Immature natural killer cell (primary cell): Measurements from ENCODE around the gene ALKBH2. TPM values are rescaled to one million over a fixed set of nuclear protein-coding genes. Genes with fewer than 3 reads are reported as not detected.

Experiments used
- DNase-seq, 3 donors: peaks; one replicate each; pipeline ENCODE4 v3.0.0; 2022; ENCODE audit warnings: mixed read lengths in 1 of 3
- H3K27ac Mint-ChIP-seq, 6 donors: one replicate each; pipeline ENCODE4 v1.8.0; 2020; ENCODE audit warnings: mixed read lengths in 6 of 6, mild to moderate bottlenecking in 5 of 6, inconsistent platforms in 4 of 6, moderate library complexity in 3 of 6
- H3K27me3 Mint-ChIP-seq, 3 donors: one replicate each; pipeline ENCODE4 v1.8.0; 2020 to 2021; ENCODE audit warnings: low read depth in 3 of 3, mild to moderate bottlenecking in 3 of 3, mixed read lengths in 3 of 3, moderate library complexity in 3 of 3, inconsistent platforms in 1 of 3
- H3K36me3 Mint-ChIP-seq, 3 donors: one replicate each; pipeline ENCODE4 v1.8.0; 2020; ENCODE audit warnings: mixed read lengths in 3 of 3, inconsistent platforms in 2 of 3, mild to moderate bottlenecking in 2 of 3
- H3K4me1 Mint-ChIP-seq, 2 donors: one replicate each; pipeline ENCODE4 v1.8.0; 2020; ENCODE audit warnings: inconsistent platforms in 2 of 2, mild to moderate bottlenecking in 2 of 2, mixed read lengths in 2 of 2, moderate library complexity in 1 of 2
- H3K4me3 Mint-ChIP-seq, 5 donors: one replicate each; pipeline ENCODE4 v1.8.0; 2020; ENCODE audit warnings: mild to moderate bottlenecking in 5 of 5, mixed read lengths in 5 of 5, inconsistent platforms in 3 of 5, moderate library complexity in 3 of 5
- H3K9me3 Mint-ChIP-seq, 6 donors: one replicate each; pipeline ENCODE4 v1.8.0; 2020; ENCODE audit warnings: mild to moderate bottlenecking in 6 of 6, mixed read lengths in 6 of 6, inconsistent platforms in 4 of 6, moderate library complexity in 3 of 6
- polyA plus RNA-seq, 3 donors: library from polyadenylated mRNA; unstranded; fragments of 300-500 nt; fragmentation: Illumina TruSeq; gene quantifications; one replicate each; pipeline ENCODE4 v1.2.3, GENCODE V29; 2021

The ALKBH2 gene
- polyA plus RNA-seq, 3 donors from 2014 or later: 6.2 to 11.6 (median 9.2) TPM

DNA sequence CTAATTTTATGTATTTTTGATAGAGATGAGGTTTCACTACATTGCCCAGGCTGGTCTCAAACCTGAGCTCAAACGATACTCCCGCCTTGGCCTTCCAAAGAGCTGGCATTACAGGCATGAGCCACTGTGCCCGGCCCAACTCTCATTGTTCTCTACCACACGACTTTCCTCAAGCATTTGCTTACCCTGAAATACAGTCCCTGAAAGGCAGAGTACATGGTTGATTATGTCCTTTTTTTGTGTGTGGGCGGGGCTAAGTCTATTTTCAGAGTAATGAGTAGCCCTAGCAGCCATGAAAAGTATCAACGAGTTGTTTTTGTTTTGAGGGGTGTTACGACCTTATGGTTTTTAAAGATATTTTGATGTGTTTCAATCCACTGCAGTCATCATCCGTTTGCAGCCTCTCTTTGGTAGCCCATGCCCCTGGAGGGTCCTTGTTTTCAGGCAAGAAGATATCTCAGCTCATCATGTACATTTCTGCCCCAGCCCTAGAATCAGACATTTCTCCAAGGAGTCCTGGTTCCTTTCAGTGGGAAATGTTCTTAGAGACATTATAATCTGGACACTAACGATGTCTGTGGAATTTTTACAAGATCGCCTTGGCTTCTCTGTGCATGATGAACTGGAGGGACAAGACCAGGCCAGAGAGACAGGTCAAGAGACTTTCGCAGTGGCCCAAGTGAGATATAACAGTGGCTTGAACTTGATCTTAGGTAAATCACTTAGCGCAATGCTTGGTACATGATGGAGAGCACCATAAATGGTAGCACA is 31.8 kb upstream of the ALKBH2 start:
- no peak overlapping the region for H3K4me3 Mint-ChIP-seq
- H3K9me3 Mint-ChIP-seq: no peaks in the 10 kb centered on the region
- peaks cover 0 to 2% (median 2%) of the 10 kb centered on the region in 3 donors for H3K27me3 Mint-ChIP-seq
- peaks cover 0 to 3% (median 0%) of the 10 kb centered on the region in 3 donors for H3K36me3 Mint-ChIP-seq
- no peak for DNase-seq
- peak overlapping the region in 1 of 6 donors; percentile 40 for H3K27ac Mint-ChIP-seq
- peaks cover 7 to 11% of the 10 kb centered on the region in 2 donors for H3K4me1 Mint-ChIP-seq

DNA sequence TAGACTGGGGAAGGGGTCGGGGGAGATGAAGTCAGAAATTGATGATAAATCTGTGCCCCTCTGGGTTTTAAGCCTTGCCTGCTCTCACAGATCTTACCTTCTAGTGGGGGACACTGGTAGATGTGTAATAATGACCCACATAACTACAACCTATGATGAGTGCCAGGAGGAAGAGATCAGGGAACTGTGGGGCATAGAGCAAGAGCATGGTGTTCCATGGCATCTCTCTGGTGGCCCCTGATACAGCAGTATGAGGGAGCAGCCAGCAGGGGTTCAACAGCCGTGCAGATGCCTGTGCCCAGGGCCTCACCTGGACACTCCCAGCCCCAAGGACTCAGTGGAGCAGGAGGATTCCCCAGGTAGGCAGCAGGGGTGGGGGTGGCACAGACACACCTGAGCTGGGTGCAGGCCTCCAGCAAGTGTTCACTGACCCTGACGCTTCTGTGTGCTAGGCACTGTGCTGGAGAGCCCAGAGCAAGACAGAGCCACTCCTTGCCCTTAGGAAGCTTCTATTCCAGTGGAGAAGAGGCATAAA is 28.1 kb upstream of the ALKBH2 start:
- Mint-ChIP-seq H3K27ac (no peak overlapping the region), H3K4me1 (peaks cover 7 to 11% of the 10 kb centered on the region in 2 donors), H3K27me3 (peaks cover 0 to 2% (median 2%) of the 10 kb centered on the region in 3 donors), H3K36me3 (peaks cover 0 to 3% (median 0%) of the 10 kb centered on the region in 3 donors), H3K9me3 (no peaks in the 10 kb centered on the region), H3K4me3 (no peak overlapping the region)
- DNase-seq: no peak

DNA sequence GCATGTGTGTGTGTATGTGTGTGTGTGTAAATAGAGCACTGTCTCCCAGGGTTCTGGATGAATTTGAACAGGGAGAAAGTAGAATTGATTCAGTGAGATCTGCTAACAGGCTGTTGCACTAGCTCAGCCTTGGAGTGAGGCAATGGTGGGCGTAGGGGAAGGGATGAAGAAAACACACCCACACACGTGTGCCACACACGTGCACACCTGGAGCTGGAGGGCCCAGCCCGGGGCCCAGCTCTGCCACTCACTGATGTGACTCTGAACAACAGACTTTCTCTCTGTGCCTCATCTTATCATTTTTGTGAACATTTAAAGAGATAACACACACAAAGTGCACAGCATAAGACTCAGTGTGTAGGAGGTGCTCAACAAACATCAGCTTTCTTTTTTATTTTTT is 27.3 kb upstream of the ALKBH2 start:
- H3K4me1 Mint-ChIP-seq: peaks cover 3 to 11% of the 10 kb centered on the region in 2 donors
- no peaks in the 10 kb centered on the region for H3K9me3 Mint-ChIP-seq
- DNase-seq: no peak
- H3K36me3 Mint-ChIP-seq: peaks cover 0 to 3% (median 0%) of the 10 kb centered on the region in 3 donors
- no peak overlapping the region for H3K4me3 Mint-ChIP-seq
- peaks cover 0 to 2% (median 0%) of the 10 kb centered on the region in 3 donors for H3K27me3 Mint-ChIP-seq
- no peak overlapping the region for H3K27ac Mint-ChIP-seq

DNA sequence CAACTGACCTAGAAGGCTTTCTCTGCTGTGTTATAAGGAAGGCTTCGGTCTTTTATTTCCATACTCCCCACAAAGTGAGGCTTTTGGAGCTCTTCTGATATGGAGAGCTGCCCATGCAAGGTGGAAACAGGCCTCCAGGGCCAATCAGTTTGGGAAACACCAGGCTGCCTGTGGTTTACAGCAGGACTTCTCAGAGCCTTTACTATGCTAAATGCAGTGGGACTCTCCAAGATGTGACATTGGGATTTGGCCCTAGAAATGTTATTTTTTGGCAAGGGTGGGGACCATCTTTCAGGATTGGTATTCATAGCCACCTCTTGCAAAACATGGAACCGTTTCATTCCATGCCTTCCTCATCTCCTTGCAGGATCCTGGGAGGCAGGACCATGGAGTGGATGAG is 26.8 kb upstream of the ALKBH2 start:
- H3K36me3 Mint-ChIP-seq: peaks cover 0 to 3% (median 0%) of the 10 kb centered on the region in 3 donors
- no peak for DNase-seq
- no peak overlapping the region for H3K4me3 Mint-ChIP-seq
- peaks cover 0 to 2% (median 0%) of the 10 kb centered on the region in 3 donors for H3K27me3 Mint-ChIP-seq
- H3K4me1 Mint-ChIP-seq: peaks cover 0 to 6% of the 10 kb centered on the region in 2 donors
- H3K27ac Mint-ChIP-seq: no peak overlapping the region
- no peaks in the 10 kb centered on the region for H3K9me3 Mint-ChIP-seq

DNA sequence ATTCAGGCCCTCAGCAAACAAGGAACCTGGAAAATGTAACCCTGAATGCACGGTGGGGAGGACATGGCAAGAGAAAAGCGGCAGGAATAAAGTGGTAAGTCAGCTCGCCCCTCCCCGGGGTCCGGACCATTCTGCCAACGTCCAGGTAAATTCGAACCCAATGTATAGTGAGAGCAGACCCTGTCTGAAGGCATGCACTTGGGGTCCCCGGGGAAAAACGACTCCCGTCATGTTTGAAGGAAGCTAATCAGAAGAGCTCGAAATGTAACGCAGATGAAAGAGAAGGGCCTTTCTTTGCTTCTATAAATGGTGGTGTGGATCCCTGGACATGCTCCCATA is 23.3 kb upstream of the ALKBH2 start:
- no peaks in the 10 kb centered on the region for H3K9me3 Mint-ChIP-seq
- H3K4me1 Mint-ChIP-seq: peaks cover 1 to 9% of the 10 kb centered on the region in 2 donors
- H3K4me3 Mint-ChIP-seq: no peak overlapping the region
- peaks cover 0 to 2% (median 0%) of the 10 kb centered on the region in 3 donors for H3K27me3 Mint-ChIP-seq
- H3K27ac Mint-ChIP-seq: no peak overlapping the region
- DNase-seq: no peak
- H3K36me3 Mint-ChIP-seq: no peaks in the 10 kb centered on the region

DNA sequence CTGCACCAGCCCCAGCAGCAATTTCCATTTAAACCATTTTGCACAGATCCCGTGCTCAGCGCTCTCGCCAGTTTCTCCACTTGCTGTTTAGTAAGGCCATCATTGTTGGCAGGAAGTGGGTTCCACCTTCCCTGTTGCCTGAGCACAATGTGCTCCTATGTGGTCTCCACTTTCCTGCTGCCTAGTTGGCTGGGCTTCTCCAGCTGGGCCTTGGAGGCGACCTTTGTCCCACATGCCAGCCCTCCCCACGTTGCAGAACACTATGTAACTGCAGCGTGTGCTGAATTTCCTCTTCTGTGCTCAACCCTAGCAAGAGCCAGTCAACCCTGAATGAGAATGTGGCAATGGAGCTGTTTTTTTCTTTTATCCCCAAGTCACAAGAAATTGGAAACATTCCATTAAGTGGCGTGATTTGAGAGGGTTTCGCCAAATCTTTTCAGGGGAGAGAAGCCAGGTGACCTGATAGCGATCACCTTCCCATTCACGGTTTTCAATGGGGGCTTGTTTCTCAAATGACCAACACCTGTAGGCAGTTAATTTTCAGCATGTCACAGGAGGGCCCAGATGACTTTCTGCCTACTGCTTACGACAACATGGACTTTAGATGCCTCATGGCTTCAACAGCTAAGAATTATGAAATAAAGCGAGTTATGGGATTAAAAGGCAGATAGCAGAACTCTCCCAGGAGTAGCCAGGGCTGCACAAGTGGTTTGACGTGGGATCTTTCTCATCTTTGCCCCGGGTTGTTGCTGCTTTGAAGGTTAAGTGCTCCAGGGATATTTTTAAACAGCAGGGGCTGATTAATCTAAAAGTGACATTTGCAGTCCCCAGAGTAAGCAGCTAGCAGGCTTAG is 22.7 kb upstream of the ALKBH2 start, which contains the start of gene ACACB:
Gene ACACB (plus strand): TSS at position 830 of the 853 bp plus-strand sequence. CDS start 22,819 bp downstream, outside the sequence.
- no peaks in the 10 kb centered on the region for H3K36me3 Mint-ChIP-seq
- no peak within 1 kb of the TSS for H3K27ac Mint-ChIP-seq
- no peak within 1 kb of the TSS for H3K4me3 Mint-ChIP-seq
- no peak for DNase-seq
- peaks cover 1 to 10% of the 10 kb centered on the region in 2 donors for H3K4me1 Mint-ChIP-seq
- peaks cover 0 to 2% (median 0%) of the 10 kb centered on the region in 3 donors for H3K27me3 Mint-ChIP-seq
- no peaks in the 10 kb centered on the region for H3K9me3 Mint-ChIP-seq

DNA sequence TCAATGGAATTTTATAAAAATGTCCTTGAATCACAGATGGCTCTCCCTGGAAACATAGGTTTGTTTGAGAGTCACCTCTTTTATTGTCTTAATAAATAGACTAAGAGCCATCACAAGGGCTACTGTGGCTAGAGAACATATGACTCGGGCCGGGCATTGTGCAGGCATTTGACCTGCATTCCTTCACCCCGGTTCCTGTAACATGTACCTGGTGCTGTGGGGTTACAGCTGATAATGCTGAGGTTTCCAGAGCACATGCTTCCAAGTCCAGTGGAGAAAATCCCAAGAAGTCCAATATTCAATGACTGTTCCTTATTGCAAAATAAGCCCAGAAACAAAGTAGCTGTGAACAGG is 22.1 kb upstream of the ALKBH2 start:
- DNase-seq: no peak
- Mint-ChIP-seq H3K9me3 (no peaks in the 10 kb centered on the region), H3K4me1 (peaks cover 1 to 10% of the 10 kb centered on the region in 2 donors), H3K36me3 (no peaks in the 10 kb centered on the region), H3K27me3 (peaks cover 0 to 2% (median 0%) of the 10 kb centered on the region in 3 donors), H3K4me3 (no peak overlapping the region), H3K27ac (no peak overlapping the region)

DNA sequence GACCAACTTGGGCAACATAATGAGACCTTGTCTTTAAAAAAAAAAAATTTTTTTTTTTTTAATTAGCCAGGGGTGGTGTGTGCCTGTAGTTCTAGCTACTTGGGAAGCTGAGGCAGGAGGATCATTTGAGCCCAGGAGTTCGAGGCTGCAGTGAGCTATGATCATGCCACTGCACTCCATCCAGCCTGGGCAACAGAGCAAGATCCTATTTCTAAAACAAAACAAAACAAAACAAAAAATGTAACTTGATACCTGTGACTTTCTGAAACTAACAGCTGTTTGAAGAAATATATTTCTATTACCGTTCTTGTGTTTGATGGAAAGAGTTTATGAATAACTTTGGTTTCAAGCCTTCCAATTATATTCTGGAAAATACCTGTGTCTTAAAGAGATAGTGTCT is 21.4 kb upstream of the ALKBH2 start:
- Mint-ChIP-seq H3K27ac (no peak overlapping the region), H3K9me3 (no peaks in the 10 kb centered on the region), H3K4me3 (no peak overlapping the region), H3K36me3 (peaks cover 0 to 2% (median 0%) of the 10 kb centered on the region in 3 donors), H3K4me1 (peaks cover 1 to 10% of the 10 kb centered on the region in 2 donors), H3K27me3 (peaks cover 0 to 2% (median 0%) of the 10 kb centered on the region in 3 donors)
- no peak for DNase-seq

DNA sequence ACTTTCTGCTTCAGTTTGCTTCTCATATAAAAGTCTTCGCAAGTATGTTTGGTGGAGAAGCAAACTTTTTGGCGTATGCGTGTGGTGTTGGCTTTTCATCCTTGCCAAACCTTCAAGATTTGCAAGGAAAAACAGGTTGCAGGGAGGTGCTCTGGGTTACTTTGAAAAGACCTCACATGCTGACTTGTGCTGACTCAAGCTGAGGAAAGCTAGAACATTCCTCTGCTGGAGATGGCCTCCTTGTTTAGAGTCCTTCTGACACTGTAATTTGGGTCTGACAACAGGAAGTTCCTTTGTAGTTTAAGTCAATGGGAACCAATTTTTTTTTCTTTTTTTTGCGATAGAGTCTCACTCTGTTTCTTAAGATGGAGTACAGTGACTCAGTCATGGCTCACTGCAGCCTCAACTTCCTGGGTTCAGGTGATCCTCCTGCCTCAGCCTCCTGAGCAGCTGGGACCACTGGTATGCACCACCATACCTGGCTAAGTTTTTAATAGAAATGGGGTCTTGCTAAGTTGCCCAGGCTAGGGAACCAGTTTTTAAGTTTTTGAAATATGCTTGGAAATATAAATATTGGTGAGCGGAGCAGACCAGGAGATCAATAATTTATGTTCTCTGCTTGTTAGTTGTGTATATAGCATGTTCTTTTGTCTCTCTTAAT is 20.5 kb upstream of the ALKBH2 start:
- DNase-seq: no peak
- Mint-ChIP-seq H3K36me3 (peaks cover 0 to 7% (median 4%) of the 10 kb centered on the region in 3 donors), H3K4me1 (peaks cover 1 to 10% of the 10 kb centered on the region in 2 donors), H3K9me3 (no peaks in the 10 kb centered on the region), H3K27ac (no peak overlapping the region), H3K4me3 (no peak overlapping the region), H3K27me3 (peaks cover 0 to 2% (median 0%) of the 10 kb centered on the region in 3 donors)

DNA sequence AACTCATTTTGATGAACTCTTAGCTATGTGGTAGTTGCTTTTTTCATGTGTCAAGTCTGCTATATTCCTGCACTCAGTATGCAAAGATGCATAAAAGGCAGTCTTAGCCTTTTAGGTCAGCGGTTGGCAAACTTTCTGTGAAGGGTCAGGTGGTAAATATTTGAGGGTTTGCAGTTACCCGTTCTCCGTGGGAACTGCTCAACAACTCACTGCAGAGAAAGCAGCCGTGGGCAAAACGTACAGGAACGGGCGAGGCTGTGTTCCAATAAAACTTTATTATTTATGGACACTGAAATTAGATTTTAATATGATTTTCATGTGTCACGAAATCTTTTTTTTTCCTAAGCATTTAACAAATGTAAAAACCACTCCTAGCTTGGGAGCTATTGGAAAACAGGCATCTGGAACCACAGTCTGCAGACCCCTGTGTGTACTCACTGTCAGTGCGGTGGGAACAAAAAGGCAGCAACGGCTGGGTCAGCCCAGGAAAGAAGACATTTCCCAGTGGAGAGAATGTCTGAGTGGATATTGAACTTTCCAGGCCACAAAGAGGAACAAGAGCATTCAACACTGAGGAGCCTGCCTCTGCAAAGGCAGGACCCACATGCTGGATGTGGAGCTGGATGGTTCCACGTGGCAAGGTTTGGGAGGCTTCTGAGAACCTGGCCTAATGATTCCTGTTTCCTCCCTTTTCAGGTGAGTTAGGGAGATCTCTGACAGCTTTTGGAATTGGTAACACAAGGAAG is 19.6 kb upstream of the ALKBH2 start:
- no peak overlapping the region for H3K4me3 Mint-ChIP-seq
- H3K36me3 Mint-ChIP-seq: peaks cover 0 to 12% (median 4%) of the 10 kb centered on the region in 3 donors
- DNase-seq: no peak
- peaks cover 0 to 2% (median 0%) of the 10 kb centered on the region in 3 donors for H3K27me3 Mint-ChIP-seq
- H3K4me1 Mint-ChIP-seq: peaks cover 1 to 10% of the 10 kb centered on the region in 2 donors
- no peak overlapping the region for H3K27ac Mint-ChIP-seq
- H3K9me3 Mint-ChIP-seq: no peaks in the 10 kb centered on the region

DNA sequence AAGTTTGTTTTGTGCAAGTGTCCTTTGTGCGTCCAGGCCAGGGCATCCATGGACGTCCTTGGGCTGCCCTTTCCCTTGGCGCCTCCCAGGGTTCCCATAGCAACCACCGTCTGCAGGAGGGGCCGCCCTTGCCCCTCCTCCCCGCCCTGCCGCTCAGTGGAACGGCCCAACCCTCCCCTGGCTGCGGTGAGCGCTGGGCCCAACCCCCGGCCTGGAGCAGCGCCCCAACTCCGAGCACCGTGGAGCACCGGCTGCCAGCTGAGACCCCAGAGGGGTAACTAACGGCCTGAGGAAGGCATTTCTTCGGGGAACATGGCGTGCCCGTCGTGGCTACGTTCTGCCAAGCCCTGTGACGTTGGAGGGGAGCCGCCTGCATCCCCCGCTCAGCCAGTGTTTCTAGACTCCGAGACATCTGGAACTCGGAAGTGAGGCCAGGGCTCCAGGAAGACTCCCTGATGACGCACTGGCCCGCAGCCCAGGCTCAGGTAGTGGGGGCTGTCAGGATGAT is 17.8 kb upstream of the ALKBH2 start:
- Mint-ChIP-seq H3K9me3 (no peaks in the 10 kb centered on the region), H3K27ac (peak overlapping the region in 5 of 6 donors; percentile 40 to 72 (median 60)), H3K4me3 (peak overlapping the region; percentile 34 to 77 (median 72)), H3K4me1 (peaks cover 1 to 10% of the 10 kb centered on the region in 2 donors), H3K27me3 (peaks cover 0 to 2% (median 0%) of the 10 kb centered on the region in 3 donors), H3K36me3 (peaks cover 0 to 17% (median 7%) of the 10 kb centered on the region in 3 donors)
- DNase-seq: peak; percentile 18 to 46 (median 41)

DNA sequence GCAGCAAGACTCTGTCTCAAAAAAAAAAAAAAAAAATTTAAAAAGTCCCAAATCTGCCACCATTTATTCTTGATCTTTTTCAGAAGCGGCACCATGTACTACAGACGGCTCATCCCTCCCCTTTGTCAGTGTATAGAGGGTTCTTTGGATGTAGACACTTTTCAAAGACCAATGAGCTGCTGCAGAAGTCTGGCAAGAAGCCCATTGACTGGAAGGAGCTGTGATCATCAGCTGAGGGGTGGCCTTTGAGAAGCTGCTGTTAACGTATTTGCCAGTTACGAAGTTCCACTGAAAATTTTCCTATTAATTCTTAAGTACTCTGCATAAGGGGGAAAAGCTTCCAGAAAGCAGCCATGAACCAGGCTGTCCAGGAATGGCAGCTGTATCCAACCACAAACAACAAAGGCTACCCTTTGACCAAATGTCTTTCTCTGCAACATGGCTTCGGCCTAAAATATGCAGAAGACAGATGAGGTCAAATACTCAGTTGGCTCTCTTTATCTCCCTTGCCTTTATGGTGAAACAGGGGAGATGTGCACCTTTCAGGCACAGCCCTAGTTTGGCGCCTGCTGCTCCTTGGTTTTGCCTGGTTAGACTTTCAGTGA is 16.6 kb upstream of the ALKBH2 start:
- Mint-ChIP-seq H3K4me3 (peak overlapping the region in 1 of 5 donors; percentile 42), H3K9me3 (no peaks in the 10 kb centered on the region), H3K4me1 (peaks cover 1 to 5% of the 10 kb centered on the region in 2 donors), H3K27ac (peak overlapping the region in 5 of 6 donors; percentile 10 to 87 (median 67)), H3K27me3 (peaks cover 0 to 2% (median 0%) of the 10 kb centered on the region in 3 donors), H3K36me3 (peaks cover 6 to 27% (median 17%) of the 10 kb centered on the region in 3 donors)
- DNase-seq: no peak
